ENCODE measurements around the gene KDM2B.

The KDM2B gene

DNA sequence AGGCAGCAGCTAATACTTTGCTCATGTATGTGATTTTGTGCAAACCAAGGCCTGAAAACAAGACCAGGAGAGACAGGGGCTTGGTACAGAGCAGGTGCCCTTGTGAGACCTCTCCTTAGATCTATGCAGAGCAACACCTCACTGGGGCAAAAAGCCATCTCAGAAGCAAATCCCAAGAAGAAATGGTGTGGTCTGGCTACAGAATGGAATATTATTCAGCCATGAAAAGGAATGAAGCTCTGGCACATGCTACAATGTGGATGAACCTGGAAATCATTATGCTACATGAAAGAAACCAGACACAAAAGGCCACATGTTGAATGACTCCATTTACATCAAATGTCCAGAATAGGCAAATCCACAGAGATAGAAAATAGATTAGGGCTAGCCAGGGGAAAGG, 61.6 kb downstream of the KDM2B start:
- Mint-ChIP-seq H3K9me3 (no peaks in the 10 kb centered on the region), H3K4me1 (peaks cover 9% of the 10 kb centered on the region), H3K27ac (no peak overlapping the region), H3K4me3 (no peak overlapping the region), H3K36me3 (ENCODE audit: low read depth) (peaks cover 25% of the 10 kb centered on the region), H3K27me3 (ENCODE audit: low read depth) (no peaks in the 10 kb centered on the region)
- TF ChIP-seq, protein P1, sequence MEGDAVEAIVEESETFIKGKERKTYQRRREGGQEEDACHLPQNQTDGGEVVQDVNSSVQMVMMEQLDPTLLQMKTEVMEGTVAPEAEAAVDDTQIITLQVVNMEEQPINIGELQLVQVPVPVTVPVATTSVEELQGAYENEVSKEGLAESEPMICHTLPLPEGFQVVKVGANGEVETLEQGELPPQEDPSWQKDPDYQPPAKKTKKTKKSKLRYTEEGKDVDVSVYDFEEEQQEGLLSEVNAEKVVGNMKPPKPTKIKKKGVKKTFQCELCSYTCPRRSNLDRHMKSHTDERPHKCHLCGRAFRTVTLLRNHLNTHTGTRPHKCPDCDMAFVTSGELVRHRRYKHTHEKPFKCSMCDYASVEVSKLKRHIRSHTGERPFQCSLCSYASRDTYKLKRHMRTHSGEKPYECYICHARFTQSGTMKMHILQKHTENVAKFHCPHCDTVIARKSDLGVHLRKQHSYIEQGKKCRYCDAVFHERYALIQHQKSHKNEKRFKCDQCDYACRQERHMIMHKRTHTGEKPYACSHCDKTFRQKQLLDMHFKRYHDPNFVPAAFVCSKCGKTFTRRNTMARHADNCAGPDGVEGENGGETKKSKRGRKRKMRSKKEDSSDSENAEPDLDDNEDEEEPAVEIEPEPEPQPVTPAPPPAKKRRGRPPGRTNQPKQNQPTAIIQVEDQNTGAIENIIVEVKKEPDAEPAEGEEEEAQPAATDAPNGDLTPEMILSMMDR (IDR thresholded peaks at IDR 0.05; ENCODE audit: unreplicated experiment in 3 of 3): no peak

DNA sequence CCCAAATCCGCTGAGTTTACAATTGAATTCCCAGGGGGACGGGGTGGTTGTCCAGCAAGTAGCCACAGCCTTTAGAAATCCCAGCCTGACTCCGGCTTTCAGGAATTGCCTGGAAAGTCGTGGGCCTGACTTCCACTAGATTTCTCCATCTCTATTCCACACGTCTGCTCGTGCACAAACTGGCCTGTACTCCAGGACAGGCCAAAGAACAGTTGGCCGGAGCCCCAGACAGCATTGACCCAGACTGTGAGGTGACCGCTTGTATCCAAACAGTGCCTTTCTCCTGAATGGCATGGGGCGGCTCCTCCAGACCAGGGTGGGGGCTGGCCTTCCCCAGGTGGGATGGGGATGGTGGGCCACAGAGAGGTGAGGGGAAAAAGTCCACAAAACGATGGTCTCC, 62.2 kb downstream of the KDM2B start:
- H3K36me3 Mint-ChIP-seq (ENCODE audit: low read depth): peaks cover 22% of the 10 kb centered on the region
- no peaks in the 10 kb centered on the region for H3K9me3 Mint-ChIP-seq
- TF ChIP-seq, protein P1 (IDR thresholded peaks at IDR 0.05; ENCODE audit: unreplicated experiment in 3 of 3): no peak
- H3K4me3 Mint-ChIP-seq: no peak overlapping the region
- no peak overlapping the region for H3K27ac Mint-ChIP-seq
- no peaks in the 10 kb centered on the region for H3K27me3 Mint-ChIP-seq (ENCODE audit: low read depth)
- peaks cover 5% of the 10 kb centered on the region for H3K4me1 Mint-ChIP-seq

- Mint-ChIP-seq H3K27ac (no peak overlapping the region), H3K36me3 (ENCODE audit: low read depth) (peaks cover 39% of the 10 kb centered on the region), H3K27me3 (ENCODE audit: low read depth) (no peaks in the 10 kb centered on the region), H3K4me3 (no peak overlapping the region), H3K4me1 (no peaks in the 10 kb centered on the region), H3K9me3 (no peaks in the 10 kb centered on the region)
- TF ChIP-seq, protein P1 (IDR thresholded peaks at IDR 0.05; ENCODE audit: unreplicated experiment in 3 of 3): no peak
Observed at GRCh38 chr12:121516437-121517011, 64.3 kb downstream of the KDM2B start.

GRCh38 chr12:121515615-121516014, 65.2 kb downstream of the KDM2B start:
- Mint-ChIP-seq H3K4me1 (no peaks in the 10 kb centered on the region), H3K36me3 (ENCODE audit: low read depth) (peaks cover 40% of the 10 kb centered on the region), H3K9me3 (no peaks in the 10 kb centered on the region), H3K27ac (no peak overlapping the region), H3K4me3 (no peak overlapping the region), H3K27me3 (ENCODE audit: low read depth) (no peaks in the 10 kb centered on the region)
- TF ChIP-seq, protein P1 (IDR thresholded peaks at IDR 0.05; ENCODE audit: unreplicated experiment in 3 of 3): no peak

DNA sequence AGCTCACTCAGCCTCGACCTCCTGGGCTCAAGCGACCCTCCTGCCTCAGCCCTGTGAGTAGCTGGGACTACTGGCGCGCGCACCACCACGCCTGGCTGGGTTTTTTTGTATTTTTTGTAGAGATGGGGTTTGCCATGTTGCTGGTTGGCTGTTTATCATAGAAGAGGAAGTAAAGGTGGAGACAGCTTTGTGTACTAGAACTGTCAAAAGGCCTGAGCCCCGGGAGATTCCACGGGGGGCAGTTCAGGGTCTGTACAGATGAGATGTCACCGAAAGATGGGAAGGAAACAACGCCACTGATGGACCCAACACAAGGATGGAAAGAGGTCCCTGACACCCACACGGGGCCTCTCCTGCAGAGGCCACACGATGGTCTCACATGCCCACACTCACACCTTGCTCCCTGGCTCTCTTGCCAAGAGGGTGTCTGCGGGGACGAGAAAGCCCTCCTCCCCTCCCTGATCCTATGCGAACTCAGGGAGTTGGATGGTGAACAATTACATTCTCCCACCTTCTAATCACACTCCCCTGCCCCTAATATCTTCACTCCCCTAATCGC, 66.6 kb downstream of the KDM2B start:
- Mint-ChIP-seq H3K4me1 (no peaks in the 10 kb centered on the region), H3K4me3 (no peak overlapping the region), H3K27me3 (ENCODE audit: low read depth) (no peaks in the 10 kb centered on the region), H3K27ac (no peak overlapping the region), H3K36me3 (ENCODE audit: low read depth) (peaks cover 44% of the 10 kb centered on the region), H3K9me3 (no peaks in the 10 kb centered on the region)
- TF ChIP-seq, protein P1 (IDR thresholded peaks at IDR 0.05; ENCODE audit: unreplicated experiment in 3 of 3): no peak

All from nephron (organoid).